Adrenal gland (tissue), 12 donors: ENCODE measurements around the gene TBX1. TPM values are rescaled to one million over a fixed set of nuclear protein-coding genes. Genes with fewer than 3 reads are reported as not detected.

Experiments
- DNase-seq, 7 donors: peaks; one replicate each; pipeline ENCODE4 v3.0.0-alpha.2; 2019 to 2020
- H3K27ac ChIP-seq, 5 donors: fragments of 200-600 bp; sonication (generic) in 4 of 5; 1 replicate in 3 of 5; 2 replicates in 2 of 5; pipeline versions ENCODE4 v1.5.1 to v1.8.0; 2016 to 2020; ENCODE audit warnings: mild to moderate bottlenecking in 1 of 5
- H3K27me3 ChIP-seq: fragments of 200-600 bp; 2 replicates; pipeline ENCODE4 v1.8.0; 2021
- H3K36me3 ChIP-seq, 2 donors: fragments of 200-600 bp; replicated peaks in 1 of 2; 1 replicate in 1 of 2; 2 replicates in 1 of 2; pipeline versions ENCODE4 v1.5.1 to v1.8.0; 2018 to 2022
- H3K4me1 ChIP-seq, 2 donors: fragments of 200-600 bp; replicated peaks in 1 of 2; 1 replicate in 1 of 2; 2 replicates in 1 of 2; pipeline versions ENCODE4 v1.5.1 to v1.8.0; 2018 to 2021
- H3K4me3 ChIP-seq, 4 donors: fragments of 200-600 bp; sonication (generic) in 3 of 4; one replicate each; pipeline ENCODE4 v1.5.1; 2016 to 2018
- H3K9me3 ChIP-seq, 3 donors: fragments of 200-600 bp; sonication (generic) in 1 of 3; replicated peaks in 1 of 3; 1 replicate in 2 of 3; 2 replicates in 1 of 3; pipeline versions ENCODE4 v1.5.1 to v1.8.0; 2016 to 2021
- POLR2A ChIP-seq, 2 donors: fragments of 450-650 bp; IDR thresholded peaks; one replicate each; pipeline ENCODE4 v1.6.1; 2017; ENCODE audit warnings: antibody characterized with exemption in 2 of 2, mild to moderate bottlenecking in 2 of 2, moderate library complexity in 1 of 2
- WGBS, 4 donors: extraction: QIAGEN DNeasy Blood & Tissue Kit in 2 of 4; methylation state at CpG; one replicate each; pipeline versions ENCODE4 v1.1.5 to v1.1.7; 2013 to 2017; 5-methylcytosine and 5-hydroxymethylcytosine counted together
- intact Hi-C, 2 donors: fragments of 100-400 bp; cut with DNase I; formaldehyde crosslinking; loops; one replicate each; pipeline versions ENCODE4 v1.14.1 to v1.15.0; 2022 to 2023
- polyA plus RNA-seq, 3 donors: library from polyadenylated mRNA; stranded (reverse); fragments of 200-250 nt in 2 of 3; fragments of 350-450 nt in 1 of 3; fragmentation: Illumina TruSeq in 1 of 3; extraction: RNeasy Lipid Tissue Mini Kit (QIAGEN cat#74804) in 1 of 3; gene quantifications; one replicate each; pipeline ENCODE4 v1.2.3, GENCODE V29; 2013 to 2014
- total RNA-seq, 9 donors: library from RNA; depleted of rRNA in 4 of 9; stranded (reverse); fragments of >200 nt in 4 of 9; fragments of 120-200 nt in 1 of 9; fragmentation: NEBNext Ultra II Directional in 1 of 9; extraction: Animal tissue kit (Norgen Biotek cat#: 25700) in 1 of 9; gene quantifications; one replicate each; pipeline versions ENCODE4 v1.1.0 to v1.2.4, GENCODE V29; 2013 to 2023
- TF ChIP-seq, protein P1 (sequence below), 6 experiments: fragments of 450-650 bp in 4 of 6; fragments of 200-600 bp in 2 of 6; sonication (generic) in 1 of 6; IDR thresholded peaks; 1 replicate in 5 of 6; 2 replicates in 1 of 6; pipeline versions ENCODE4 v1.5.1 to v1.8.0; 2016 to 2021; ENCODE audit warnings: antibody characterized with exemption in 6 of 6, mild to moderate bottlenecking in 2 of 6, moderate library complexity in 1 of 6
- donor health status: healthy with polysubstance abuse.
- donor health status: Bipolar disorder and iron deficiency.
- donor health status: DM: yes; HTN: yes; CAD: no.
- donor health status: DM: no; HTN: no; CAD: no.
- donor health status: DM: no; HTN: no; CAD: no.
- donor health status: DM: yes; HTN: yes; CAD: no.

The TBX1 gene
- total and polyA plus RNA-seq, 12 donors: 0.11 to 10.1 (median 1.1) TPM; not detected in 3

DNA sequence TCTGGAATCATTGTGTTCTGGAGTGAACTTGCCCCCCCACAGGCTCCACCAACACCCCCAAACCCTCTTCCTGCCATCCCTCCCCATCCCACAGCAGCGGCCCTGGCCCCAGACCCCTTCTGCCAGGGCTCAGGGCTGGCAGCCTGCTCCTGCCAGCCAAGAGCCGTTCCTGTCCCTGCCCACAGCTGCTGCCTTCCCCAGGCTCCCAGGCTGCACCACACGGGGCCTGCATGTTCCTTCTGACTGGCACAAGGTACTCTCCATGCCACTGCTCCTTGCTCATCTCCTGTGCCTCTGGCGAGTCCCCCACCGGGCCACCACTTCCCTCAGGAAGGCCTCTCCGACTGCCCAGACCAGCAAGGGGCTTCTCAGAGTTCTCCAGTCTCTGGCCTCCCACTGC lies 32.3 kb upstream of the TBX1 start:
- Histone ChIP-seq H3K4me3 (no peak overlapping the region), H3K27me3 (no peaks in the 10 kb centered on the region), H3K4me1 (peaks cover 3 to 5% of the 10 kb centered on the region in 2 donors), H3K27ac (no peak overlapping the region), H3K36me3 (no peaks in the 10 kb centered on the region), H3K9me3 (no peaks in the 10 kb centered on the region)
- no peak for DNase-seq
- intact Hi-C loops: no loop called here
- 66 to 79% (median 74%) methylated on average over 3 to 6 of the region's 6 CpGs for WGBS, 4 donors
- TF ChIP-seq, protein P1, sequence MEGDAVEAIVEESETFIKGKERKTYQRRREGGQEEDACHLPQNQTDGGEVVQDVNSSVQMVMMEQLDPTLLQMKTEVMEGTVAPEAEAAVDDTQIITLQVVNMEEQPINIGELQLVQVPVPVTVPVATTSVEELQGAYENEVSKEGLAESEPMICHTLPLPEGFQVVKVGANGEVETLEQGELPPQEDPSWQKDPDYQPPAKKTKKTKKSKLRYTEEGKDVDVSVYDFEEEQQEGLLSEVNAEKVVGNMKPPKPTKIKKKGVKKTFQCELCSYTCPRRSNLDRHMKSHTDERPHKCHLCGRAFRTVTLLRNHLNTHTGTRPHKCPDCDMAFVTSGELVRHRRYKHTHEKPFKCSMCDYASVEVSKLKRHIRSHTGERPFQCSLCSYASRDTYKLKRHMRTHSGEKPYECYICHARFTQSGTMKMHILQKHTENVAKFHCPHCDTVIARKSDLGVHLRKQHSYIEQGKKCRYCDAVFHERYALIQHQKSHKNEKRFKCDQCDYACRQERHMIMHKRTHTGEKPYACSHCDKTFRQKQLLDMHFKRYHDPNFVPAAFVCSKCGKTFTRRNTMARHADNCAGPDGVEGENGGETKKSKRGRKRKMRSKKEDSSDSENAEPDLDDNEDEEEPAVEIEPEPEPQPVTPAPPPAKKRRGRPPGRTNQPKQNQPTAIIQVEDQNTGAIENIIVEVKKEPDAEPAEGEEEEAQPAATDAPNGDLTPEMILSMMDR (IDR thresholded peaks at IDR 0.05): no peak
- TF ChIP-seq POLR2A (IDR thresholded peaks at IDR 0.05): no peak

DNA sequence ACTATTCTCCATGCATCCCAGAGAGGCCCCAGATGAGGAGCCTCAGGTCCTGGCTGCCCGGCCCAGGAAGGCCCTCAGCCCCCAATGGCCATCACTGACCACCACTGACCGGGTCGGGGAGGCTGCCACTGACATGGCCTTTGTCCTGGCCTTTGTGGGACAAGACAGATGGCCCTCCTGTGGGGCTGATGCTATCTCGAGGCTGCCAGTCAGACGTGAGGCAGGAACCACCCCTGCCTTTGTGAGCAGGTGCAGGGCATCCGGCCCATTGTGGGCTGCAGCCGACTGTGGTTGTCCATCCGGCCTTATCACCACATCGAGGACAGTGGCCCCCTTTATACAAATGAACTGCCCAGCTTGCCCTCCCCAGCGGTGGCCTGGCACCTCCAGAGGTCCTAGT lies 31.7 kb upstream of the TBX1 start:
- Histone ChIP-seq H3K9me3 (no peaks in the 10 kb centered on the region), H3K36me3 (no peaks in the 10 kb centered on the region), H3K27me3 (no peaks in the 10 kb centered on the region), H3K4me3 (no peak overlapping the region), H3K27ac (no peak overlapping the region), H3K4me1 (peaks cover 3 to 5% of the 10 kb centered on the region in 2 donors)
- WGBS, 4 donors: 73 to 77% methylated on average over 10 of the region's 10 CpGs; no CpG with 5 or more reads in 2 of the 4 donors
- TF ChIP-seq, protein P1 (IDR thresholded peaks at IDR 0.05): no peak
- TF ChIP-seq POLR2A (IDR thresholded peaks at IDR 0.05): no peak
- DNase-seq: no peak
- intact Hi-C loops: no loop called here

DNA sequence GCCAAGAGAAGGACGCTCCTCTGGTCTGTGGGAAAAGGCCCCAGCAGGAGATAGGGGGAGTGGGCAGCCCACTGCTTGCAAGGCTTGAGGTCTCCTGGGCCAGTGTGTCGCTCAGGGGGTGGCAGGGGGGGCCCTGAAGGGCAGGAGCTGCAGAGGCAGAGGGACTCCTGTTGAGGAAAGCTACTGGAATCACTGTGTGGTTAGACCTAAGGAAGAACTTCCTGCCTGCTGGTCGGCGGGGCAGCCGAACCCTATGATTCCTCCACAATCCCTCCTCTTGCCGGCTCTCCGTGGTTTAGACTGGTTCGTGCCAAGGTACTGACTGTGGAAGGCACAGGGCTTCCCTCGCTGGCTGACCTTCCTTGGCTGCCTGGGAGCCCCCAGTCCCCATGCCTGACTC lies 31.1 kb upstream of the TBX1 start:
- H3K27ac ChIP-seq: no peak overlapping the region
- no peaks in the 10 kb centered on the region for H3K27me3 ChIP-seq
- no peak for TF ChIP-seq POLR2A (IDR thresholded peaks at IDR 0.05)
- 74 to 87% (median 76%) methylated on average over 7 to 9 of the region's 9 CpGs for WGBS, 4 donors
- H3K9me3 ChIP-seq: no peaks in the 10 kb centered on the region
- no peak overlapping the region for H3K4me3 ChIP-seq
- no peaks in the 10 kb centered on the region for H3K36me3 ChIP-seq
- peaks cover 3 to 5% of the 10 kb centered on the region in 2 donors for H3K4me1 ChIP-seq
- intact Hi-C loops: no loop called here
- no peak for DNase-seq

DNA sequence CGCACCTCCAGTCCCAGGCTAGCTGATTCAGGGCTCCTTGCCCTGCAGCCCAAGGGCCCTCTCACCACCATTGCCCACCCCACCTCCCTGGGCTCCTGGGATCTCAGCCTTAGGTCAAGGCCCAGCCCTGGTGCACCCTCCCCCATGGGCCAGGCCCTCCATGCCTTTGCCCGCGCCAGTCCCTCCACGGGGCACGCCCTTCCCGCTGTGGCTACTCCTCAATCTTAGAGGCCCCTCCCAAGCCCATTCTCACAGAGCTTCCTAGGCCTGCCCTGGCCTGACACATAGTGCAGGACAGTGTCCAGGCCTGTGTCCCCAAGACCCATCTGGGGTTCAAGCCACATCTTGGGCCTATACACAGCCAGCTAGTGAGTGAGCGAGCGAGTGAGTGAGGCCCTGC lies 30.4 kb upstream of the TBX1 start:
- no peak for DNase-seq
- TF ChIP-seq POLR2A (IDR thresholded peaks at IDR 0.05): no peak
- TF ChIP-seq, protein P1 (IDR thresholded peaks at IDR 0.05): no peak
- no peaks in the 10 kb centered on the region for H3K36me3 ChIP-seq
- WGBS, 4 donors: 80 to 98% (median 92%) methylated on average over 6 to 8 of the region's 8 CpGs
- H3K27ac ChIP-seq: no peak overlapping the region
- no peaks in the 10 kb centered on the region for H3K27me3 ChIP-seq
- intact Hi-C loops: loop anchor here in 1 of 2 donors (5.0 kb wide), 1 partner anchor 182 kb away; no protein-coding TSS in a partner anchor
- no peak overlapping the region for H3K4me3 ChIP-seq
- H3K4me1 ChIP-seq: peaks cover 3 to 5% of the 10 kb centered on the region in 2 donors
- H3K9me3 ChIP-seq: no peaks in the 10 kb centered on the region
